Ovary (tissue), 9 donors: Measurements from ENCODE around the gene XPNPEP2. TPM values are rescaled to one million over a fixed set of nuclear protein-coding genes. Genes with fewer than 3 reads are reported as not detected.

Experiments
- DNase-seq, 5 donors: peaks; one replicate each; pipeline ENCODE4 v3.0.0-alpha.2; 2019 to 2020
- H3K27ac ChIP-seq, 2 donors: fragments of 200-600 bp; one replicate each; pipeline versions ENCODE4 v1.5.1 to v1.8.0; 2019 to 2022
- H3K27me3 ChIP-seq: fragments of 200-600 bp; one replicate; pipeline ENCODE4 v1.8.0; 2022
- H3K36me3 ChIP-seq: fragments of 200-600 bp; sonication (generic); one replicate; pipeline ENCODE4 v1.5.1; 2019
- H3K4me1 ChIP-seq: one replicate; pipeline ENCODE4 v1.8.1; 2013; ENCODE audit warnings: mild to moderate bottlenecking, moderate library complexity; ENCODE audit not compliant: insufficient read depth
- H3K4me3 ChIP-seq: fragments of 200-600 bp; sonication (generic); one replicate; pipeline ENCODE4 v1.5.1; 2017
- H3K9me3 ChIP-seq, 2 donors: fragments of 200-600 bp in 1 of 2; sonication (generic) in 1 of 2; one replicate each; pipeline versions ENCODE4 v1.5.1 to v1.8.1; 2013 to 2019; ENCODE audit warnings: mild to moderate bottlenecking in 1 of 2, moderate library complexity in 1 of 2
- EP300 ChIP-seq: sonication (generic); formaldehyde crosslinking; IDR thresholded peaks from one replicate; pipeline ENCODE4 v1.6.1; 2017; ENCODE audit warnings: antibody characterized with exemption
- POLR2A ChIP-seq: fragments of 450-650 bp; IDR thresholded peaks from one replicate; pipeline ENCODE4 v1.6.1; 2017; ENCODE audit warnings: antibody characterized with exemption, mild to moderate bottlenecking, moderate library complexity
- WGBS, 3 donors: extraction: QIAGEN DNeasy Blood & Tissue Kit in 1 of 3; methylation state at CpG; one replicate each; pipeline versions ENCODE4 v1.1.5 to v1.1.7; 2013 to 2017; 5-methylcytosine and 5-hydroxymethylcytosine counted together
- intact Hi-C, 4 donors: fragments of 100-400 bp; cut with DNase I; formaldehyde crosslinking; loops; one replicate each; pipeline versions ENCODE4 v1.11.0 to v1.15.1; 2022 to 2023
- polyA plus RNA-seq, 2 donors: library from polyadenylated mRNA; stranded (reverse); fragments of 200-250 nt in 1 of 2; fragments of 350-450 nt in 1 of 2; fragmentation: Illumina TruSeq in 1 of 2; extraction: RNeasy Lipid Tissue Mini Kit (QIAGEN cat#74804) in 1 of 2; gene quantifications; one replicate each; pipeline ENCODE4 v1.2.3, GENCODE V29; 2013 to 2014
- small RNA-seq: library from RNA; depleted of rRNA; stranded (forward); fragments of <200 nt; gene quantifications from one replicate; pipeline ENCODE3, GENCODE V24; 2016
- total RNA-seq, 7 donors: library from RNA; depleted of rRNA in 2 of 7; stranded (reverse); fragments of >200 nt in 2 of 7; fragmentation: NEBNext Ultra II Directional in 3 of 7; extraction: Animal tissue kit (Norgen Biotek cat#: 25700) in 3 of 7; gene quantifications; one replicate each; pipeline versions ENCODE4 v1.1.0 to v1.2.4, GENCODE V29; 2016 to 2023
- TF ChIP-seq, protein P1 (sequence below), 3 donors: fragments of 450-650 bp in 2 of 3; fragments of 200-600 bp in 1 of 3; IDR thresholded peaks; one replicate each; pipeline versions ENCODE4 v1.5.1 to v1.8.0; 2016 to 2022; ENCODE audit warnings: antibody characterized with exemption in 3 of 3, mild to moderate bottlenecking in 1 of 3
- donor health status: DM: no; HTN: no; CAD: no; lungs with moderate emphysema.
- donor health status: DM: no; HTN: no; CAD: no.
- donor health status: Bipolar disorder and iron deficiency.
- donor health status: DM: yes; HTN: yes; CAD: no.
- donor health status: DM: no; HTN: no; CAD: no.
- donor health status: DM: yes; HTN: yes; CAD: no.

Gene XPNPEP2
- total and polyA plus RNA-seq, 9 donors: 0.28 to 6.4 (median 1.4) TPM

DNA sequence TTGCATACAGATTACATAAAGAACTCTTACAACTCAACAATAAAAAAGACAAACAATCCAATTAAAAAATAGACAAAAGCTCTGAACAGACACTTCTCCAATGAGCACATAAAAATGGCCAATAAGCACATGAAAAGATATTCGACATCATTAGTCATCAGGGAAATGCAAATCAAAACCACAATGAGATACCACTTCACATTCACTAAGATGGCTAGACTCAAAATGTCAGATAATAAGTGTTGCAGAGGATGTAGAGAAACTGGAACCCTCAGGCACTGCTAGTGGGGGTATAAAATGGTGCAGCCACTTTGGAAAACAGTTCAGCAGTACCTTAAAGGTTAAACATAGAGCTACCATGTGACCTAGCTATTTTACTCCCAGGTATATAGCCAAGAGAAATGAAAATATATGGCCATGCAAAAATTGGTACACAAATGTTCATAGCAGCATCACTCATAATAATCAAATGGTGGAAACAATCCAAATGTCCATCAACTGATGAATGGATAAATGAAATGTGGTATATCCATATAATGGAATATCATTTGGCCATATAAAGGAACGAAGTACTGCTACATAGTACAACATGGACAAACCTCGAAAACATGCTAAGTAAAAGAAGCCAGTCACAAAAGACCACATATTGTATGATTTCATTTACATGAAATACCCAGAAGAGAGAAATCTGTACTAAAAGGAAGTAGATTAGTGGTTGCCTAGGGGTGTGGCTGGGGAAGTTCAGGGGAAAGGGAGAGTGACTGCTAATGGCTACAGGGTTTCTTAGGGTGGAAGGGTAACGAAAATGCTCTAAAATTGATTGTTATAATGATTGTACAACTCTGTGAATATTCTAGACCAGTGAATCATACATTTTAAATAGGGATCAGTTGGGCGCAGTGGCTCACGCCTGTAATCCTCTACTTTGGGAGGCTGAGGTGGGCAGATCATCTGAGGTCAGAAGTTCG, 70.3 kb downstream of the XPNPEP2 start:
- Histone ChIP-seq H3K4me3 (no peak overlapping the region), H3K4me1 (no peaks in the 10 kb centered on the region), H3K27me3 (no peaks in the 10 kb centered on the region), H3K9me3 (no peaks in the 10 kb centered on the region), H3K27ac (no peak overlapping the region), H3K36me3 (no peaks in the 10 kb centered on the region)
- WGBS, 3 donors: 81 to 86% (median 84%) methylated on average over 7 of the region's 7 CpGs
- TF ChIP-seq, protein P1, sequence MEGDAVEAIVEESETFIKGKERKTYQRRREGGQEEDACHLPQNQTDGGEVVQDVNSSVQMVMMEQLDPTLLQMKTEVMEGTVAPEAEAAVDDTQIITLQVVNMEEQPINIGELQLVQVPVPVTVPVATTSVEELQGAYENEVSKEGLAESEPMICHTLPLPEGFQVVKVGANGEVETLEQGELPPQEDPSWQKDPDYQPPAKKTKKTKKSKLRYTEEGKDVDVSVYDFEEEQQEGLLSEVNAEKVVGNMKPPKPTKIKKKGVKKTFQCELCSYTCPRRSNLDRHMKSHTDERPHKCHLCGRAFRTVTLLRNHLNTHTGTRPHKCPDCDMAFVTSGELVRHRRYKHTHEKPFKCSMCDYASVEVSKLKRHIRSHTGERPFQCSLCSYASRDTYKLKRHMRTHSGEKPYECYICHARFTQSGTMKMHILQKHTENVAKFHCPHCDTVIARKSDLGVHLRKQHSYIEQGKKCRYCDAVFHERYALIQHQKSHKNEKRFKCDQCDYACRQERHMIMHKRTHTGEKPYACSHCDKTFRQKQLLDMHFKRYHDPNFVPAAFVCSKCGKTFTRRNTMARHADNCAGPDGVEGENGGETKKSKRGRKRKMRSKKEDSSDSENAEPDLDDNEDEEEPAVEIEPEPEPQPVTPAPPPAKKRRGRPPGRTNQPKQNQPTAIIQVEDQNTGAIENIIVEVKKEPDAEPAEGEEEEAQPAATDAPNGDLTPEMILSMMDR (IDR thresholded peaks at IDR 0.05): no peak
- no peak for TF ChIP-seq EP300
- no peak for TF ChIP-seq POLR2A
- intact Hi-C loops: no loop called here
- no peak for DNase-seq

DNA sequence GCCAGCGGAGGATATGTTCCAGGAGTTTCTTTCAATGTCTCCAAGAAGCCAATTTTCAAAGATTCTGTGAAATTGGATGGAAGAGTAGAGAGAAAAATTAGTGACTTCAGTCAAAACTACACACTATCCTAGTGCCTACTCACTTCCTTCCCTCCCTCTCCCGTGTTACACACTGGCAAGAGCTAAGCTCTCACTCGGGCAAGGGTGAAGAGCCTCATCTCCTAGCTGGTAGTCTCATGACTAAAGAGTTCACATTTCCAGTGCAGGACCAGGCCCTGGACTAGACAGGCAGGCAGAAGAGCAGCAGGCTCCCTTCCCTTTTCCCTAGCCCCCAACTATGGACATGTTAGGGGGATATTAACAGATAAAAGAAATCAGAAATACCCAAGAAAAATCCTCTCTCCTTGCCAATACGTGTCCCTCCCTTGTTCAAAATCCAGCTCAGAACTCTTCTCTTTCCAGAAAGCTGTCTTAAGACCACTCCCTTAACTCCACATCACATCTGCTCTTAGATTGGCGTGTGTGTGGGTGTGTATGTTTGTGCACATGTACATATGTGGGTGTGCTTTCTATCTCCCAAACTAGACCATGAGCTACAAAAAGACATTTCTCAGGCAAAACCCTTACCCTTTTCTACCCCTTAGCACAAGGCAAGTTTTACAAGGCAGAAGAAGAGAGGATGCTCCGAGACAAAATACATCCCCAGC, 75.0 kb downstream of the XPNPEP2 start:
- 65 to 81% (median 71%) methylated on average over 6 of the region's 6 CpGs for WGBS, 3 donors
- H3K9me3 ChIP-seq: no peaks in the 10 kb centered on the region
- H3K4me1 ChIP-seq: no peaks in the 10 kb centered on the region
- no peak for DNase-seq
- H3K27me3 ChIP-seq: no peaks in the 10 kb centered on the region
- H3K27ac ChIP-seq: no peak overlapping the region
- no peak overlapping the region for H3K4me3 ChIP-seq
- TF ChIP-seq, protein P1 (IDR thresholded peaks at IDR 0.05): no peak
- no peak for TF ChIP-seq EP300
- no peak for TF ChIP-seq POLR2A
- H3K36me3 ChIP-seq: no peaks in the 10 kb centered on the region
- intact Hi-C loops: no loop called here

DNA sequence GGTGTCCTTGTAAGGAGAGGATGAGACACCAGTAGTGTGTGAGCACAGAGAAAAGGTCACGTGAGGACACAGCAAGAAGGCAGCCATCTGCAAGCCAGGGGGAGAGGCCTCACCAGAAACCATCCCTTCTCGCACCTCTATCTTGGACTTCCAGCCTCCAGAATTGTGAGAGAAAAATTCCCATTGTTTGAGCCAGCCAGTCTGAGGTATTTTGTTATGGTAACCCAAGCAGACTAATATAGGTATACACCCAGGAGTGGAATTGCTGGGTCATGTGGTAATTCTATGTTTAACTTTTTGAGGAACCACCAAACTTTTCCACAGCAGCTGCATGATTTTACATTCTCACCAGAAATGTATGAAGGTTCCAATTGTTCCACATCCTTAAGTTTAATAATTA, 79.3 kb downstream of the XPNPEP2 start:
- intact Hi-C loops: no loop called here
- TF ChIP-seq POLR2A (no peak), EP300 (no peak)
- TF ChIP-seq, protein P1 (IDR thresholded peaks at IDR 0.05): no peak
- Histone ChIP-seq H3K27ac (no peak overlapping the region), H3K36me3 (no peaks in the 10 kb centered on the region), H3K27me3 (no peaks in the 10 kb centered on the region), H3K4me3 (no peak overlapping the region), H3K4me1 (no peaks in the 10 kb centered on the region), H3K9me3 (no peaks in the 10 kb centered on the region)
- DNase-seq: no peak
- WGBS, 3 donors: 78 to 91% (median 86%) methylated on average over 2 of the region's 2 CpGs

Small RNA genes lying within 50 kb of the gene (small RNA-seq; reads per million reads assigned to genes)
- not detected for gene RF00017

Other genes with a start within 250 kb of the XPNPEP2 start
- 100 to 1,000 TPM in 2 of 7 donors, 10 to 100 TPM in 5; 51.6 to 124 (median 69.9) TPM for gene SMARCA1, start 215.5 kb upstream of the XPNPEP2 start, total RNA-seq
- 10 to 100 TPM; 47.5 to 67.1 TPM for gene SMARCA1, start 215.5 kb upstream of the XPNPEP2 start, polyA plus RNA-seq
- 10 to 100 TPM; 14.8 to 54.8 (median 32.5) TPM for gene OCRL, start 198.7 kb upstream of the XPNPEP2 start, total RNA-seq
- gene OCRL, start 198.7 kb upstream of the XPNPEP2 start, polyA plus RNA-seq: 10 to 100 TPM; 23.3 to 49.8 TPM
- gene APLN, start 84.0 kb upstream of the XPNPEP2 start, total RNA-seq: 10 to 100 TPM in 2 of 7 donors, 1 to 10 TPM in 4, under 1 TPM in 1; 0.72 to 14.5 (median 3.4) TPM
- gene APLN, start 84.0 kb upstream of the XPNPEP2 start, polyA plus RNA-seq: 1 to 10 TPM; 1.3 to 3.6 TPM
- gene SASH3, start 41.0 kb downstream of the XPNPEP2 start, total RNA-seq: 1 to 10 TPM; 1.9 to 7.2 (median 3.3) TPM
- gene SASH3, start 41.0 kb downstream of the XPNPEP2 start, polyA plus RNA-seq: 1 to 10 TPM; 1.8 to 8.2 TPM
- gene ZDHHC9, start 104.9 kb downstream of the XPNPEP2 start, total RNA-seq: 10 to 100 TPM in 6 of 7 donors, 1 to 10 TPM in 1; 8.9 to 27.8 (median 16.6) TPM
- 10 to 100 TPM in 1 of 2 donors, 1 to 10 TPM in 1; 8.3 to 34.6 TPM for gene ZDHHC9, start 104.9 kb downstream of the XPNPEP2 start, polyA plus RNA-seq
- 10 to 100 TPM; 11.7 to 22.6 (median 15.6) TPM for gene UTP14A, start 167.2 kb downstream of the XPNPEP2 start, total RNA-seq
- gene UTP14A, start 167.2 kb downstream of the XPNPEP2 start, polyA plus RNA-seq: 10 to 100 TPM; 12.9 to 36.6 TPM
- gene BCORL1, start 243.7 kb downstream of the XPNPEP2 start, total RNA-seq: 10 to 100 TPM in 5 of 7 donors, 1 to 10 TPM in 2; 3.3 to 45.1 (median 24.1) TPM
- 1 to 10 TPM; 6.1 to 9.3 TPM for gene BCORL1, start 243.7 kb downstream of the XPNPEP2 start, polyA plus RNA-seq